GM06990 (cell line): ENCODE measurements around the gene TTC22.

ENCODE experiments used
- DNase-seq: peaks from one replicate; pipeline ENCODE4 v3.0.0-alpha.2; 2011; ENCODE audit not compliant: insufficient read length; ENCODE audit errors: extremely low read depth
- H3K27me3 ChIP-seq: replicated peaks from 2 replicates; pipeline ENCODE4 v1.6.0; 2011; ENCODE audit warnings: low read length; ENCODE audit not compliant: control insufficient read depth, insufficient read depth
- H3K36me3 ChIP-seq: 2 replicates; pipeline ENCODE4 v1.5.1; 2011; ENCODE audit warnings: low read length; ENCODE audit not compliant: control insufficient read depth, insufficient read depth
- H3K4me3 ChIP-seq: replicated peaks from 2 replicates; pipeline ENCODE4 v1.5.1; 2011; ENCODE audit warnings: low read depth, mild to moderate bottlenecking, control low read depth, low read length
- CTCF ChIP-seq: IDR thresholded peaks from 2 replicates; pipeline ENCODE4 v1.5.1; 2011; ENCODE audit warnings: low read length, control low read depth, mild to moderate bottlenecking, inconsistent platforms; ENCODE audit not compliant: insufficient read depth, poor library complexity, severe bottlenecking

Gene TTC22

DNA sequence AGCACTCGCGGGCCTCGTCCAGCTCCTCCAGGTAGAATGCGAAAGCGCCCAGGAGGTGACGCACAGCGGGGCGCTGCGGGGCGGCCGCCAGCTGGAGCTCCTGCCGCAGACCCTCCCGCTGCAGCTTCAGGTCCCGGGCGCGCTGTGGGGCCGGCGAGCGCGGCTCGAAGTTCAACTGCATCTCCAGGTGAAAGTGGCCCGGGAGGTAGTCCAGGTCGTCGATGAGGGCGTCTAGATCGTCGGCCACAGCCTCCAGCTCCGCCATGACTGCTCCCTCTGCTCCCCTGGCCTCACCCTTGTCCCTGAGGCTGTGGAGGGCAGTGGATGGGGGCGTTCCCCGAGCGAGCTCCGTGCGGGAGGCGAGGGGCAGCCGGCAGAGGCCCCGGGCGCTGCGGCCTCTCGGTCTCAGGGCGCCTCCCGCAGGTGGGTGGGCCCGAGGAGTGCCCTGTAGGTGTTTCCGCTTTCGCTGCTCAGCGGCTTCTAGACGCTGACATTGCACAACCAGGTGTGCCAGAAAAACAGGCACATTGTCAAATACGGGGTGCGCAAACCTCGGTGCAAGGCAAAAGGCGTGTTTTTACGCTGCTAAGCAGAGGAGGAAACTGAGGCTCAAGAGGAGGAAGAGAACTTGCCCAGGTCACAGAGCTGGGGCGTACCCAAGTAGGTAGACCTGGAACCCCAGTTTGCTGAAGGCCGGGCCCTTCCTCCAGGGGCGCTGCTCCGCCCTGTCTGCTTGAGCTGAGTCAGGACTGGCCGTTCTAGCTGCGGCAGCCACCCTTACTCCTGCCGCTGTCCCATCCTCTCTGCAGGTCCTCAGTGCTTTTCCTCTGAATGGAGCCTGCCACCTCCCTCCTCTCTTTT, at the start of gene TTC22:
Gene TTC22, minus strand, starts transcription at position 425 of the 861 bp plus-strand sequence. Its CDS starts 160 bp downstream, at position 265.
- Histone ChIP-seq H3K27me3 (no peaks in the 10 kb centered on the region), H3K36me3 (no peaks in the 10 kb centered on the region), H3K4me3 (peak within 1 kb of the TSS; percentile 68)
- peak; percentile 78 for DNase-seq
- TF ChIP-seq CTCF: peak; percentile 82

DNA sequence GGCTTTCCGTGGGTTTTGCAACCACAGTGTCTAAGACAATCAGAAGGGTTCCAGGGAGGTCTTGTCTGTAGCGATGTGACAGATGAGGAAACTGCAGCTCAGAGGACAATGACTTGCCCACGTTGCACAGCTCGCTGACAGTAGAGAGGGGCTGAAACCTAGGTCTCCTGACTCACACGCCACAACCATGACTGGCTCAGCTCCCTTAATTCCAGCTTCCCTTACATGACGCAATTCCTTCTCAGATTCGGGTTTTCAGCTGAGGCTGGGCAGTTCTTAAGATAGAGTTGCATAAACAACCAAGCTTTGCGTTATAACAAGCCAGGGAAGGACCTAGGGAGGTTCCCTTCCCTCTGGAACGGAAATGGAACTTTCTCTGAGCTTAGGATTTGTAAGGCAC, 49.6 kb upstream of the TTC22 start:
- Histone ChIP-seq H3K27me3 (no peaks in the 10 kb centered on the region), H3K4me3 (no peak overlapping the region), H3K36me3 (peaks cover 56% of the 10 kb centered on the region)
- TF ChIP-seq CTCF: no peak
- no peak for DNase-seq

GRCh38 chr1:54850069-54850730, 49.1 kb upstream of the TTC22 start:
- no peak for DNase-seq
- no peak for TF ChIP-seq CTCF
- Histone ChIP-seq H3K36me3 (peaks cover 52% of the 10 kb centered on the region), H3K27me3 (no peaks in the 10 kb centered on the region), H3K4me3 (no peak overlapping the region)

GRCh38 chr1:54849219-54850068, 48.3 kb upstream of the TTC22 start:
- Histone ChIP-seq H3K4me3 (no peak overlapping the region), H3K27me3 (no peaks in the 10 kb centered on the region), H3K36me3 (peaks cover 48% of the 10 kb centered on the region)
- TF ChIP-seq CTCF: no peak
- DNase-seq: no peak

DNA sequence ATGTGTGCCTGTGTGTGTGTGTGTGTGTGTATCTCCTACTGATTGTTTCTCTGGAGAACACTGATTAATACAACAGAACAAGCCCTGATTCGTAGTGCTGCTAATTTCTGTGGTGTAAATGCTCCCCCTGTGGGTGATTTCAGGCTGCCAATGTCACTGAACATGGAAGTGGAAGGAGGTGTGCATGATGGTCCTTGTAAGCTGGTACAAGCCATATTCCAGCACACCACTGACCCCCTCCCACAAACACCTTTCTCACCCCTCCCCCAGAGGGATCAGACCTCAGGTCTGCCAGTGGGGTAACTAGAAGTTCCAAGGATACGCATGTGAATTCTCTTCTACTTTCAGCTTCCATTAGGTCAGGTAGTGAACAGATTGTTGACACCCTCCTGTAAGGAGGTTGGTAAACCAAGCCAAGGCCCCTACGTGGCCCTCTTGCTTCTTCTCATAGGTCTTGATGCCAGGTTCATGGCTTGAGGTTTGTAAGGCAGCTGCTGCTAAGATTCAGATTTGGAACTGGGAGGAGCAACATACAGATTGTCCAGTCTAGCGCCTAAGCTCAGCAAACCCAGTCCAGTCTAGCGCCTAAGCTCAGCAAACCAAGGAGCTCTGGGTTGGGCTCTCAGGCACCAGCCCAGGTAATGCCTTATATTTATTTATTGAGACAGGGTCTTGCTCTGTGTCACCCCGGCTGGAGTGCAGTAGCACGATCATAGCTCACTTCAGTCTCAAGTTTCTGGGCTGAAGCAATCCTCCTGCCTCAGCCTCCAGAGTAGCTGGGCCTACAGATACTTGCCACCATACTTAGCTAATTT, 47.2 kb upstream of the TTC22 start:
- H3K36me3 ChIP-seq: peaks cover 40% of the 10 kb centered on the region
- DNase-seq: no peak
- H3K27me3 ChIP-seq: no peaks in the 10 kb centered on the region
- no peak overlapping the region for H3K4me3 ChIP-seq
- peak; percentile 18 for TF ChIP-seq CTCF
